ENCODE data around the gene LRRC42. TPM values are rescaled to one million over a fixed set of nuclear protein-coding genes. Genes with fewer than 3 reads are reported as not detected.

LRRC42 gene
- total RNA-seq, 1 experiment from 2014 or later, result 78.7 TPM

GRCh38 chr1:53931523-53931922 is 14.6 kb upstream of the LRRC42 start:
- Histone ChIP-seq H2AFZ (no peak overlapping the region), H3F3A (ENCODE audit: insufficient read depth, low read depth) (0 out of 2 replicates have a peak, but pooled peaks cover 5% of the 10 kb centered on the region), H3K79me2 (ENCODE audit: low read depth) (no peaks in the 10 kb centered on the region), H3K4me2 (no peak overlapping the region), H4K20me1 (ENCODE audit: insufficient read depth) (no peaks in the 10 kb centered on the region), H3K9me2 (ENCODE audit: insufficient read depth) (no peaks in the 10 kb centered on the region), H3K4me1 (replicated peaks; ENCODE audit: insufficient read depth) (no peaks in the 10 kb centered on the region), H3K27me3 (ENCODE audit: insufficient read depth, low read depth) (no peaks in the 10 kb centered on the region), H3K36me3 (ENCODE audit: low read depth) (peaks cover 47% of the 10 kb centered on the region), H3K9me3 (ENCODE audit: insufficient read depth, low read depth) (peaks cover 26% of the 10 kb centered on the region), H3K4me3 (no peak overlapping the region), H3K27ac (no peak overlapping the region)
- ChIA-PET CTCF (no interaction called here), POLR2A (ENCODE audit: unreplicated experiment) (no interaction called here)
- no peak for DNase-seq
- intact Hi-C loops (cut with micrococcal nuclease; ENCODE audit: unreplicated experiment), result no loop called here
- TF ChIP-seq, protein P1, sequence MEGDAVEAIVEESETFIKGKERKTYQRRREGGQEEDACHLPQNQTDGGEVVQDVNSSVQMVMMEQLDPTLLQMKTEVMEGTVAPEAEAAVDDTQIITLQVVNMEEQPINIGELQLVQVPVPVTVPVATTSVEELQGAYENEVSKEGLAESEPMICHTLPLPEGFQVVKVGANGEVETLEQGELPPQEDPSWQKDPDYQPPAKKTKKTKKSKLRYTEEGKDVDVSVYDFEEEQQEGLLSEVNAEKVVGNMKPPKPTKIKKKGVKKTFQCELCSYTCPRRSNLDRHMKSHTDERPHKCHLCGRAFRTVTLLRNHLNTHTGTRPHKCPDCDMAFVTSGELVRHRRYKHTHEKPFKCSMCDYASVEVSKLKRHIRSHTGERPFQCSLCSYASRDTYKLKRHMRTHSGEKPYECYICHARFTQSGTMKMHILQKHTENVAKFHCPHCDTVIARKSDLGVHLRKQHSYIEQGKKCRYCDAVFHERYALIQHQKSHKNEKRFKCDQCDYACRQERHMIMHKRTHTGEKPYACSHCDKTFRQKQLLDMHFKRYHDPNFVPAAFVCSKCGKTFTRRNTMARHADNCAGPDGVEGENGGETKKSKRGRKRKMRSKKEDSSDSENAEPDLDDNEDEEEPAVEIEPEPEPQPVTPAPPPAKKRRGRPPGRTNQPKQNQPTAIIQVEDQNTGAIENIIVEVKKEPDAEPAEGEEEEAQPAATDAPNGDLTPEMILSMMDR (conservative IDR thresholded peaks at IDR 0.05), result no peak
- no peak for TF ChIP-seq EZH2 (IDR thresholded peaks at IDR 0.05; ENCODE audit: low read depth)
- no TSS peak for BruUV-seq (replicated peaks)

DNA sequence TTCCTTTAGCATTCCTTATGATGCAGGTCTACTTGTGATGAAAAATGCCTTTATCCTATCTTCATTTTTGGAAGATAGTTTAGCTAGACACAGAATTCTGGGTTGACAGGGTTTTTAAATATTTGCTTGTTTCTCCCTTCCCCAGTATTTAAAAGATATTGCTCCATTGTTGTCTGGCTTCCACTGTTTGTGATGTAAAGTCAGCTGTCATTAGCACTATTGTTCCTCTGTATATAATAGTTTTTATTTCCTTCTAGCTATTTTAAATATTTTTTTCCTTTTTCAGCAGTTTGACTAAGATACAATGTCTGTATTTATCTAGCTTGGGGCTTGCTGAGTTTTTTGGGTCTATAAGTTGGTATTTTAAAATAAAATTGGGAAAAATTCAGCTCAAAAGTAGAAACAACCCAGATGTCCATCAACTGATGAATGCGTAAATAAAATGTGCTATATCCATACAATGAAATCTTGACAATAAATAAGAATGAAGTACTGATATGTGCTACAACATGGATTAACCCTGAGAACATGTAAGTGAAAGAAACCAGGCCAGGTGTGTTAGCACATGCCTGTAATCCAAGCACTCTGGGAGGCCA is 11.9 kb upstream of the LRRC42 start:
- no peak overlapping the region for H3K4me3 ChIP-seq
- ChIA-PET CTCF (no interaction called here), POLR2A (ENCODE audit: unreplicated experiment) (no interaction called here)
- H3K9me3 ChIP-seq (ENCODE audit: insufficient read depth, low read depth), result peaks cover 26% of the 10 kb centered on the region
- no peak overlapping the region for H3K27ac ChIP-seq
- H3K4me2 ChIP-seq, result no peak overlapping the region
- DNase-seq, result no peak
- peaks cover 37% of the 10 kb centered on the region for H3K36me3 ChIP-seq (ENCODE audit: low read depth)
- no peaks in the 10 kb centered on the region for H3K27me3 ChIP-seq (ENCODE audit: insufficient read depth, low read depth)
- TF ChIP-seq EZH2 (IDR thresholded peaks at IDR 0.05; ENCODE audit: low read depth), result no peak
- TF ChIP-seq, protein P1 (conservative IDR thresholded peaks at IDR 0.05), result no peak
- no peak overlapping the region for H2AFZ ChIP-seq
- H4K20me1 ChIP-seq (ENCODE audit: insufficient read depth), result no peaks in the 10 kb centered on the region
- peaks cover 3% of the 10 kb centered on the region; the same call in 1 of the 2 replicates for H3F3A ChIP-seq (ENCODE audit: insufficient read depth, low read depth)
- no TSS peak for BruUV-seq (replicated peaks)
- intact Hi-C loops (cut with micrococcal nuclease; ENCODE audit: unreplicated experiment), result no loop called here
- no peaks in the 10 kb centered on the region for H3K79me2 ChIP-seq (ENCODE audit: low read depth)
- no peaks in the 10 kb centered on the region for H3K9me2 ChIP-seq (ENCODE audit: insufficient read depth)
- H3K4me1 ChIP-seq (replicated peaks; ENCODE audit: insufficient read depth), result no peaks in the 10 kb centered on the region

GRCh38 chr1:53936430-53936829 is 9.7 kb upstream of the LRRC42 start:
- no peaks in the 10 kb centered on the region; the same call in 1 of the 2 replicates for H3F3A ChIP-seq (ENCODE audit: insufficient read depth, low read depth)
- no peaks in the 10 kb centered on the region for H3K27me3 ChIP-seq (ENCODE audit: insufficient read depth, low read depth)
- no peaks in the 10 kb centered on the region for H4K20me1 ChIP-seq (ENCODE audit: insufficient read depth)
- TF ChIP-seq, protein P1 (conservative IDR thresholded peaks at IDR 0.05), result no peak
- TF ChIP-seq EZH2 (IDR thresholded peaks at IDR 0.05; ENCODE audit: low read depth), result no peak
- H3K9me3 ChIP-seq (ENCODE audit: insufficient read depth, low read depth), result peaks cover 26% of the 10 kb centered on the region
- no TSS peak for BruUV-seq (replicated peaks)
- no peak for DNase-seq
- CTCF ChIA-PET, result no interaction called here
- H3K79me2 ChIP-seq (ENCODE audit: low read depth), result peaks cover 4% of the 10 kb centered on the region; the same call in 1 of the 2 replicates
- no peak overlapping the region for H2AFZ ChIP-seq
- H3K27ac ChIP-seq, result no peak overlapping the region
- intact Hi-C loops (cut with micrococcal nuclease; ENCODE audit: unreplicated experiment), result no loop called here
- POLR2A ChIA-PET (ENCODE audit: unreplicated experiment), result no interaction called here
- H3K9me2 ChIP-seq (ENCODE audit: insufficient read depth), result no peaks in the 10 kb centered on the region
- H3K4me1 ChIP-seq (replicated peaks; ENCODE audit: insufficient read depth), result peaks cover 2% of the 10 kb centered on the region; the same call in 1 of the 2 replicates
- no peak overlapping the region for H3K4me2 ChIP-seq
- H3K4me3 ChIP-seq, result no peak overlapping the region
- peaks cover 42% of the 10 kb centered on the region for H3K36me3 ChIP-seq (ENCODE audit: low read depth)

Data from PC-9 (cell line).